H1 (cell line): ENCODE measurements around the gene LRRC4C. TPM values are rescaled to one million over a fixed set of nuclear protein-coding genes. Genes with fewer than 3 reads are reported as not detected.

Source experiments
- ATF3 ChIP-seq: IDR thresholded peaks from 2 replicates; pipeline ENCODE4 v1.6.1; 2011; ENCODE audit warnings: low read depth, mild to moderate bottlenecking, low read length; ENCODE audit not compliant: insufficient read depth
- polyA plus RNA-seq, 7 experiments: library from polyadenylated mRNA; depleted of rRNA in 3 of 7; stranded (reverse) in 5 of 7; unstranded in 2 of 7; fragments of >200 nt in 5 of 7; fragments of 200-250 nt in 2 of 7; gene quantifications; 1 replicate in 5 of 7; 2 replicates in 1 of 7; 4 replicates in 1 of 7; pipeline versions ENCODE4 v1.2.1 to v1.2.3, GENCODE V29; 2011 to 2013; ENCODE audit warnings: missing spikeins in 2 of 7, mixed read lengths in 2 of 7
- total RNA-seq: library from RNA; stranded (reverse); fragmentation: NEBNext Ultra II Directional; extraction: Animal tissue kit (Norgen Biotek cat#: 25700); gene quantifications from 2 replicates; pipeline ENCODE4 v1.2.1, GENCODE V29; 2021

The LRRC4C gene
- total and polyA plus RNA-seq, 2 of the 8 experiments (the other 6 are each of a cell fraction or from before 2014, with no cell fraction given), result 0.23 to 2.2 TPM

- no peak for TF ChIP-seq ATF3
These were observed 1.7 kb upstream of the LRRC4C start (continued) for GRCh38 chr11:41461057-41461681.
